ENCODE data around the gene USP15.
"Not testable (repeated sequence)": the region's sequence is repeated elsewhere in the genome, so short reads cannot be mapped to it uniquely, and the experiment has no call there.

The USP15 gene

GRCh38 chr12:62446754-62447452 lies 186.7 kb downstream of the USP15 start:
- TF ChIP-seq, protein P1, sequence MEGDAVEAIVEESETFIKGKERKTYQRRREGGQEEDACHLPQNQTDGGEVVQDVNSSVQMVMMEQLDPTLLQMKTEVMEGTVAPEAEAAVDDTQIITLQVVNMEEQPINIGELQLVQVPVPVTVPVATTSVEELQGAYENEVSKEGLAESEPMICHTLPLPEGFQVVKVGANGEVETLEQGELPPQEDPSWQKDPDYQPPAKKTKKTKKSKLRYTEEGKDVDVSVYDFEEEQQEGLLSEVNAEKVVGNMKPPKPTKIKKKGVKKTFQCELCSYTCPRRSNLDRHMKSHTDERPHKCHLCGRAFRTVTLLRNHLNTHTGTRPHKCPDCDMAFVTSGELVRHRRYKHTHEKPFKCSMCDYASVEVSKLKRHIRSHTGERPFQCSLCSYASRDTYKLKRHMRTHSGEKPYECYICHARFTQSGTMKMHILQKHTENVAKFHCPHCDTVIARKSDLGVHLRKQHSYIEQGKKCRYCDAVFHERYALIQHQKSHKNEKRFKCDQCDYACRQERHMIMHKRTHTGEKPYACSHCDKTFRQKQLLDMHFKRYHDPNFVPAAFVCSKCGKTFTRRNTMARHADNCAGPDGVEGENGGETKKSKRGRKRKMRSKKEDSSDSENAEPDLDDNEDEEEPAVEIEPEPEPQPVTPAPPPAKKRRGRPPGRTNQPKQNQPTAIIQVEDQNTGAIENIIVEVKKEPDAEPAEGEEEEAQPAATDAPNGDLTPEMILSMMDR (IDR thresholded peaks at IDR 0.05; ENCODE audit: extremely low read depth, missing control alignments) = no peak
- no peak for DNase-seq (ENCODE audit: low spot score)

- TF ChIP-seq, protein P1 (IDR thresholded peaks at IDR 0.05; ENCODE audit: extremely low read depth, missing control alignments) = no peak
- no peak for DNase-seq (ENCODE audit: low spot score)
Measured at GRCh38 chr12:62448436-62448835, 188.2 kb downstream of the USP15 start.

DNA sequence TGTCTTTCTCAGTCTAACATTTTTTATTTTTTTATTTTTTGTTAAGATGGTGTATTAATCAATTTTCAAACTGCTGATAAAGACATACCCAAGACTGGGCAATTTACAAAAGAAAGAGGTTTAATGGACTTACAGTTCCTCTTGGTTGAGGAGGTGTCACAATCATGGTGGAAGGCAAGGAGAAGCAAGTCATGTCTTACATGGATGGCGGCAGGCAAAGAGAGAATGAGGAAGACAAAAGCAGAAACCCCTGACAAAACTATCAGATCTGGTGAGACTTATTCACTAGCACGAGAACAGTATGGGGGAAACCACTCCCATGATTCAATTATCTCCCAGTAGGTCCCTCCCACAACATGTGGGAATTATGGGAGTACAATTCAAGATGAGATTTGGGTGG lies 195.2 kb downstream of the USP15 start:
- DNase-seq (ENCODE audit: low spot score) = not testable (repeated sequence)

- TF ChIP-seq, protein P1 (IDR thresholded peaks at IDR 0.05; ENCODE audit: extremely low read depth, missing control alignments) = no peak
- DNase-seq (ENCODE audit: low spot score) = no peak
Measured at GRCh38 chr12:62458626-62459025, 198.4 kb downstream of the USP15 start.

- TF ChIP-seq, protein P1 (IDR thresholded peaks at IDR 0.05; ENCODE audit: extremely low read depth, missing control alignments) = no peak
Measured at GRCh38 chr12:62459976-62460375, 199.8 kb downstream of the USP15 start.

DNA sequence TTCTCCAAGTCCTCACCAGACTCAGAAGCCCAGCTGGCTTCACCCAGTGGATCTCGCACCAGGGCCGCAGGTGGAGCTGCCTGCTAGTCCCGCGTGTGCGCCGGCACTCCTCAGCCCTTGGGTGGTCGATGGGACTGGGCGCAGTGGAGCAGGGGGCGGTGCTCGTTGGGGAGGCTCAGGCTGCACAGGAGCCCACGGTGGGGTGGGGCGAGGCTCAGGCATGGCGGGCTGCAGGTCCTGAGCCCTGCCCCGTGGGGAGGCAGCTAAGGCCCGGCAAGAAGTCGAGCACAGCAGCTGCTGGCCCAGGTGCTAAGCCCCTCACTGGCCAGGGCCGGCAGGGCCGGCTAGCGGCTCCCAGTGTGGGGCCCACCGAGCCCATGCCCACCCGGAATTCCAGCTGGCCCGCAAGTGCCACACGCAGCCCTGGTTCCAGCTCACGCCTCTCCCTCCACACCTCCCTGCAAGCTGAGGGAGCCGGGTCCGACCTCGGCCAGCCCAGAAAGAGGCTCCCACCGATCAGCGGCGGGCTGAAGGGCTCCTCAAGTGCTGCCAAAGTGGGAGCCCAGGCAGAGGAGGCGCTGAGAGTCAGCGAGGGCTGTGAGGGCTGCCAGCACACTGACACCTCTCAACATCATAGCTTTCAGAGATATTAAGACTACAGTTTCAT lies 201.1 kb downstream of the USP15 start:
- DNase-seq (ENCODE audit: low spot score) = not testable (repeated sequence)

More at GRCh38 chr12:62459976-62460375, 199.8 kb downstream of the USP15 start:
- DNase-seq (ENCODE audit: low spot score) = no peak

DNA sequence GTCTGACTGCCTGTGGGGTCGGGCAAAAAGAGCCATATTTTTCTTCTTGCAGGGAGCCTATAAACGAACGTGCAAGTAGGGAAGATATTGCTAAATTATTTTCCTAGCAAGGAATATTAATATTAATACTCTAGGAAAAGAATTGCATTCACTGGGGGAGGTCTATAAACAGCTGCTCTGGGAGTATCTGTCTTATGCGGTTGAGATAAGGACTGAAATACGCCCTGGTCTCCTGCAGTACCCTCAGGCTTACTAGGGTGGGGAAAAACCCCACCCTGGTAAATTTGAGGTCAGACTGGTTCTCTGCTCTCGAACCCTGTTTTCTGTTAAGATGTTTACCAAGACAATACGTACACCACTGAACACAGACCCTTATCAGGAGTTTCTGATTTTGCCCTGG lies 203.0 kb downstream of the USP15 start:
- not testable (repeated sequence) for DNase-seq (ENCODE audit: low spot score)

Measured in GM20000 (cell line).